ENCODE results near the gene FAM168A.

The FAM168A gene

GRCh38 chr11:73389134-73389525 lies 208.8 kb downstream of the FAM168A start:
- TF ChIP-seq, protein P1, sequence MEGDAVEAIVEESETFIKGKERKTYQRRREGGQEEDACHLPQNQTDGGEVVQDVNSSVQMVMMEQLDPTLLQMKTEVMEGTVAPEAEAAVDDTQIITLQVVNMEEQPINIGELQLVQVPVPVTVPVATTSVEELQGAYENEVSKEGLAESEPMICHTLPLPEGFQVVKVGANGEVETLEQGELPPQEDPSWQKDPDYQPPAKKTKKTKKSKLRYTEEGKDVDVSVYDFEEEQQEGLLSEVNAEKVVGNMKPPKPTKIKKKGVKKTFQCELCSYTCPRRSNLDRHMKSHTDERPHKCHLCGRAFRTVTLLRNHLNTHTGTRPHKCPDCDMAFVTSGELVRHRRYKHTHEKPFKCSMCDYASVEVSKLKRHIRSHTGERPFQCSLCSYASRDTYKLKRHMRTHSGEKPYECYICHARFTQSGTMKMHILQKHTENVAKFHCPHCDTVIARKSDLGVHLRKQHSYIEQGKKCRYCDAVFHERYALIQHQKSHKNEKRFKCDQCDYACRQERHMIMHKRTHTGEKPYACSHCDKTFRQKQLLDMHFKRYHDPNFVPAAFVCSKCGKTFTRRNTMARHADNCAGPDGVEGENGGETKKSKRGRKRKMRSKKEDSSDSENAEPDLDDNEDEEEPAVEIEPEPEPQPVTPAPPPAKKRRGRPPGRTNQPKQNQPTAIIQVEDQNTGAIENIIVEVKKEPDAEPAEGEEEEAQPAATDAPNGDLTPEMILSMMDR (IDR thresholded peaks at IDR 0.05; ENCODE audit: low read depth, low read length), result no peak
- DNase-seq (ENCODE audit: extremely low read depth, low read depth), result no peak

GRCh38 chr11:73388265-73389133 lies 209.4 kb downstream of the FAM168A start:
- TF ChIP-seq, protein P1 (IDR thresholded peaks at IDR 0.05; ENCODE audit: low read depth, low read length), result no peak
- no peak for DNase-seq (ENCODE audit: extremely low read depth, low read depth)

DNA sequence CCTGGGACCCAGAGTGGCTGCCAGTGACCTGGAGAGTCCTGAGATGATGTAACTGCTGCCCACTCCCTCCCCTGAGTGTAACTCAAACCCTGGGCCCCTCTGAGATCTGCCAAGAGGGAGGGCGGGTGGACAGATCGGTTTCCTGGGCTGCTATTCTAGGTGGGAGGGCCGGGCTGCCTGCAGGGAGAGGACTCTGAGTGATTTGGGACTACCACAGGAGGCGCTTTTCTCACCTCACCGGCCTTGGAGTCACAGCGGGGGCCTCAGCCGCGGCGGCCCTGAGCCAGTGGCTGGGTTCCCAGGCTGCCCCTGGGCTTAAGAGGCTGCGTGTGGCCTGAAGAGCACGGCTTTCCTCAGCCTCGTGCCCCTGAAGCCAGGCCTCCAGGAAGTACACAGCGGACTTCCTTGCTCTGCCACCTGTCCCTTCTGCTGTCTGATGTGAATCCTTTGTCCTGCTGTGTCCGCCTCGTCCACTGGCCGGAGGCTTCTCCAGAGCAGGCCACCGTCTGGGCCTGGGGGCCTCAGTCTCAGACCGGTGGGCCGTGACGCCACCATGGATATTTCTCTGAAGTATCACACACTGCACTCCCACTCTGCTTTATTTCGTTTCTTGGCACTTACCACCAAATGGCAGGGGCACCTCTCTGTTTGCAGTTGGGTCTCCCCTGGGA lies 210.2 kb downstream of the FAM168A start:
- DNase-seq (ENCODE audit: extremely low read depth, low read depth), result no peak
- TF ChIP-seq, protein P1 (IDR thresholded peaks at IDR 0.05; ENCODE audit: low read depth, low read length), result no peak

- TF ChIP-seq, protein P1 (IDR thresholded peaks at IDR 0.05; ENCODE audit: low read depth, low read length), result no peak
- no peak for DNase-seq (ENCODE audit: extremely low read depth, low read depth)
These were observed 211.4 kb downstream of the FAM168A start for GRCh38 chr11:73386546-73386945.

DNA sequence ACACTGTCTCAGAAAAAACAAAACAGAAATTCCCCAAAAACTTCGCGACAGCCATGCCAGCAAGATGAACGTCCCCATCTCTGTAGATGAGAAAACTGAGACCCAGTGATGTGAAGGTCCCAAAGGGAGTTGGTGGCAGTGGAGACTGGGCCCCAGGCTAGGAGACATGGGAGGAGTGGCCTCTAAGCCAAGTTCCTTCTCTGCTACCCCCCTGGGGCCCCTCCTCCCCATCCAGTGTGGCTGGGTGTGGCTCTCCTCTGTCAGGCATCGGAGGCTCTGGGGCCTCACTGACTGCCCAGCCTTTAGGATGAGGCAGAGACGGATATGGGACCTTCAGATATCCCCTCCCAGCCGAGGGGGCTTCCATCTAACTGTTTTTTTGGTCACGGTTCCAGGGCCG lies 211.9 kb downstream of the FAM168A start:
- no peak for DNase-seq (ENCODE audit: extremely low read depth, low read depth)

DNA sequence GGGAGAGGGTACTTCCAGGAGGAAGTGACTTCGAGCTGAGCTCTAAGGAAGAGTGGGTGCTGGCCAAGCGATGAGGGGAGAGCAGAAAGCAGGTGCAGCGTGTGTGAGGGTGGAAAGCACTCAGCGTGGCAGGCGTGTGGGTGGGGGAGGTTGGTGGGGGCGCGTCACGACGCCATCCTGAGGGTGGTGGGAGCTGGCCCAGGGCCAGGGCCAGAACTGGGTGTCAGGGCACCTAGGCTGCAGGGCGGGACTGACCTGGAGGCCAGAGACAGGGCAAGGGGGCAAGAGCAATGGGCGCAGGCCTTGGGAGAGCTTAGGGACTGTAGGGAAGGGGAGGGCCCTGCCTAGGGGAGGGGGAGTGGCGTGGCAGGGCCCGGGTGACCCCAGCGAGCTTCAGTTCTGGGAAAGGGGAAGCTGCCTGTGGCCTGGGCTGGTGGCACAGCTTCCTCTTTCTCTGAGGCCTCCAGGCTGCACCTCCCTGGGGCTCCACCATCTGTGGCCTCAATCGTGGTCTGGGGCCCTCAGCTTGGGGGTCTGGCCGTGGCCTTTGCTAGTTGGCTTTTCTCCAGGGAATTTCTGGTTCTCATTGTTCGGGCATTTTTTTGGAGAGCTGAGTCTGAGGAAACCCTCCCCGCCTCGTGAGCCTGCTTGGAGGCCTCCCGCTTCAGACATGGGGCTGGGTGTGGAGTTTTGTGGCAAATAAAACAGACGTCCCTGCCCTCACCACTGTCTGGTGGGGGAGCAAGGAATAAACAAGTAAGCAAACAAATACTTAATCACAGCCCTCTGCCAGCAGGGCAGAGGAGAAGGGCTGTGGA lies 212.8 kb downstream of the FAM168A start:
- TF ChIP-seq, protein P1 (IDR thresholded peaks at IDR 0.05; ENCODE audit: low read depth, low read length), result no peak
- DNase-seq (ENCODE audit: extremely low read depth, low read depth), result no peak

More for the DNA sequence above, 211.9 kb downstream of the FAM168A start:
- TF ChIP-seq, protein P1 (IDR thresholded peaks at IDR 0.05; ENCODE audit: low read depth, low read length), result no peak

Measured in AG09319 (cell line).